ENCODE measurements around the gene MYBBP1A. TPM values are rescaled to one million over a fixed set of nuclear protein-coding genes. Genes with fewer than 3 reads are reported as not detected.

Gene MYBBP1A
- total RNA-seq, 2 experiments from 2014 or later: 58.0 to 58.2 TPM

DNA sequence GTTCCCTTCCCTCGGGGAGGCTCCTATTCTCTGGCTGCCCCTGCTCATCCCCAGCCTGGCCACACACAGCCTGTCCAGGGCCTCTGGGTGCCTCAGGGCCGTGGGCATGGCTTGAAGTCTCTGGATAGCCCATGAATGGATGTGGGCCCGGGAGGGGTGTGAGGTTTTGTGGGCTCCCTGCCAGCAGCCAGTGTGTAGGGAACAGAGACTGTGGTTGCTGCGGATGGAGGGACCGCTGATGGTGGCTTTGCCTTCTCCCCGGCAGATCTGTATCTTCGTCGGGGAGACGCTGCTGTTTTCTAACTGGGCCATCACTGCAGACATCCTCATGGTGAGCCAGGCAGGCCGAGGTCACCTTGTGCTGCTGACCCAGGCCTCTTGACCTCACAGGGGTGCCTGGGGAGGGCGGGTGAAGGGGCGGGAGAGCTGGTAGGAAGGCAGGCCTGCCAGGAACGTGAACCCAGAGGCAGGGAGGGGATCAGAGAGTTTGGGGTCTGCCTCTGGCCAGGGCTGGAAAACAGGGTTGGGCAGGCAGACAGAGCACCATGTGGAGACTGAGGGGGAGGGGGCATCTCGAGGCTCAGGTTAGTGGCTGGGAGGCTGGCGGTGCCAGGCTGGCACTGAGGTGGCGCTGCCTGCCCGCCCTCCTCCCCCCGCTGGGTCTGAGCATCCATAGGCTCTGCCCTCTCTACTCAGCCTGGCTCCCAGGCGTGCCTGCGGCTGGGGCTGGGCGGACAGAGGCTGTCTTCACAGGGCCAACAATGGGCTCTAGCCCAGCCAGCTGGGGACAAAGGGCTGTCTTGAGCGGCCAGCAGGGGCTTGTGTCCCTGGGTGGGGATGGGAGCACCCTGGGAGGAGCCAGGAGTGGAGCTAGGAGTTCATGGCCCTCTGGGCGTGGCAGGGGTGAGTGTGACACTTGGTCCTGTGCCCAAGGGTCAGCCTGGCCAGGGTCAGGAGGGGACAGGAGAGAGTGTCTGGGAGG lies 21.4 kb downstream of the MYBBP1A start:
- Mint-ChIP-seq H3K4me1 (ENCODE audit: low read depth) (peaks cover 5% of the 10 kb centered on the region), H3K9me3 (no peaks in the 10 kb centered on the region), H3K27me3 (peaks cover 10% of the 10 kb centered on the region), H3K36me3 (ENCODE audit: low read depth) (peaks cover 3% of the 10 kb centered on the region), H3K4me3 (no peak overlapping the region), H3K27ac (no peak overlapping the region)
- intact Hi-C loops (cut with DNase I, micrococcal nuclease): no loop called here
- no peak for DNase-seq
- H3K4me1 ChIP-seq (ENCODE audit: insufficient read depth, low read length): peaks cover 7% of the 10 kb centered on the region
- no peak overlapping the region for H3K4me3 ChIP-seq (ENCODE audit: low read length)
- TF ChIP-seq, protein P1, sequence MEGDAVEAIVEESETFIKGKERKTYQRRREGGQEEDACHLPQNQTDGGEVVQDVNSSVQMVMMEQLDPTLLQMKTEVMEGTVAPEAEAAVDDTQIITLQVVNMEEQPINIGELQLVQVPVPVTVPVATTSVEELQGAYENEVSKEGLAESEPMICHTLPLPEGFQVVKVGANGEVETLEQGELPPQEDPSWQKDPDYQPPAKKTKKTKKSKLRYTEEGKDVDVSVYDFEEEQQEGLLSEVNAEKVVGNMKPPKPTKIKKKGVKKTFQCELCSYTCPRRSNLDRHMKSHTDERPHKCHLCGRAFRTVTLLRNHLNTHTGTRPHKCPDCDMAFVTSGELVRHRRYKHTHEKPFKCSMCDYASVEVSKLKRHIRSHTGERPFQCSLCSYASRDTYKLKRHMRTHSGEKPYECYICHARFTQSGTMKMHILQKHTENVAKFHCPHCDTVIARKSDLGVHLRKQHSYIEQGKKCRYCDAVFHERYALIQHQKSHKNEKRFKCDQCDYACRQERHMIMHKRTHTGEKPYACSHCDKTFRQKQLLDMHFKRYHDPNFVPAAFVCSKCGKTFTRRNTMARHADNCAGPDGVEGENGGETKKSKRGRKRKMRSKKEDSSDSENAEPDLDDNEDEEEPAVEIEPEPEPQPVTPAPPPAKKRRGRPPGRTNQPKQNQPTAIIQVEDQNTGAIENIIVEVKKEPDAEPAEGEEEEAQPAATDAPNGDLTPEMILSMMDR (IDR thresholded peaks at IDR 0.05): no peak
- ChIA-PET POLR2A (no interaction called here), CTCF (no interaction called here)
- H3K9me3 ChIP-seq (ENCODE audit: control insufficient read depth in 1 of 2, insufficient read depth in 1 of 2, low read length in 2 of 2): no peaks in the 10 kb centered on the region
- ATAC-seq (ENCODE audit: poor library complexity): no peak
- peaks cover 2% of the 10 kb centered on the region for H3K36me3 ChIP-seq (ENCODE audit: insufficient read depth, low read length)
- H3K27ac ChIP-seq (ENCODE audit: low read depth in 1 of 2, low read length in 2 of 2): no peak overlapping the region
- no peaks in the 10 kb centered on the region for H3K27me3 ChIP-seq (ENCODE audit: control insufficient read depth in 1 of 2, insufficient read depth in 2 of 2, low read length in 2 of 2)

DNA sequence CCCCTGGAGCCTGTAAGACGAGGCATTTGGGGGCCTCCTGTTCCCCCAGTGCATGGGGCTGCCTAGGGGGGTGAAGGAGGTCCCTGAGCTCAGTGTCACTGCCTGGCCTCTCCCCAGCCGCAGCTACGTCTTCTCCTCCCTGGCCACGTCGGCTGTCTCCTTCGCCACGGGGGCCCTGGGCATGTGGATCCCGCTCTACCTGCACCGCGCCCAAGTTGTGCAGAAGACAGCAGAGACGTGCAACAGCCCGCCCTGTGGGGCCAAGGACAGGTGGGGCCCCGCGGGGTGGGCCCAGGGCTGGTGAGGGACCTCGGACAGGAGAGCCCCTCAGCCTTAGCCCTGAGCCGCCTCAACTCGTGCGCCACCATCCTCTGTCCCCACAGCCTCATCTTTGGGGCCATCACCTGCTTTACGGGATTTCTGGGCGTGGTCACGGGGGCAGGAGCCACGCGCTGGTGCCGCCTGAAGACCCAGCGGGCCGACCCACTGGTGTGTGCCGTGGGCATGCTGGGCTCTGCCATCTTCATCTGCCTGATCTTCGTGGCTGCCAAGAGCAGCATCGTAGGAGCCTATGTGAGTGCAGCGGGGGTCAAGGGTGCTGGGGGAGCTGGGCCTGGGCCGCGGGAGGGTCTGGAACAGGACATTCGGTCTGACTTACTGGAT lies 22.2 kb downstream of the MYBBP1A start:
- H3K36me3 ChIP-seq (ENCODE audit: insufficient read depth, low read length): no peaks in the 10 kb centered on the region
- no peaks in the 10 kb centered on the region for H3K27me3 ChIP-seq (ENCODE audit: control insufficient read depth in 1 of 2, insufficient read depth in 2 of 2, low read length in 2 of 2)
- Mint-ChIP-seq H3K36me3 (ENCODE audit: low read depth) (no peaks in the 10 kb centered on the region), H3K4me3 (no peak overlapping the region), H3K4me1 (ENCODE audit: low read depth) (peaks cover 5% of the 10 kb centered on the region), H3K27me3 (peaks cover 10% of the 10 kb centered on the region), H3K9me3 (no peaks in the 10 kb centered on the region), H3K27ac (no peak overlapping the region)
- H3K9me3 ChIP-seq (ENCODE audit: control insufficient read depth in 1 of 2, insufficient read depth in 1 of 2, low read length in 2 of 2): no peaks in the 10 kb centered on the region
- H3K4me3 ChIP-seq (ENCODE audit: low read length): no peak overlapping the region
- H3K4me1 ChIP-seq (ENCODE audit: insufficient read depth, low read length): peaks cover 7% of the 10 kb centered on the region
- intact Hi-C loops (cut with DNase I, micrococcal nuclease): no loop called here
- TF ChIP-seq, protein P1 (IDR thresholded peaks at IDR 0.05): no peak
- no peak for ATAC-seq (ENCODE audit: poor library complexity)
- H3K27ac ChIP-seq (ENCODE audit: low read depth in 1 of 2, low read length in 2 of 2): no peak overlapping the region
- no peak for DNase-seq
- ChIA-PET CTCF (no interaction called here), POLR2A (no interaction called here)

DNA sequence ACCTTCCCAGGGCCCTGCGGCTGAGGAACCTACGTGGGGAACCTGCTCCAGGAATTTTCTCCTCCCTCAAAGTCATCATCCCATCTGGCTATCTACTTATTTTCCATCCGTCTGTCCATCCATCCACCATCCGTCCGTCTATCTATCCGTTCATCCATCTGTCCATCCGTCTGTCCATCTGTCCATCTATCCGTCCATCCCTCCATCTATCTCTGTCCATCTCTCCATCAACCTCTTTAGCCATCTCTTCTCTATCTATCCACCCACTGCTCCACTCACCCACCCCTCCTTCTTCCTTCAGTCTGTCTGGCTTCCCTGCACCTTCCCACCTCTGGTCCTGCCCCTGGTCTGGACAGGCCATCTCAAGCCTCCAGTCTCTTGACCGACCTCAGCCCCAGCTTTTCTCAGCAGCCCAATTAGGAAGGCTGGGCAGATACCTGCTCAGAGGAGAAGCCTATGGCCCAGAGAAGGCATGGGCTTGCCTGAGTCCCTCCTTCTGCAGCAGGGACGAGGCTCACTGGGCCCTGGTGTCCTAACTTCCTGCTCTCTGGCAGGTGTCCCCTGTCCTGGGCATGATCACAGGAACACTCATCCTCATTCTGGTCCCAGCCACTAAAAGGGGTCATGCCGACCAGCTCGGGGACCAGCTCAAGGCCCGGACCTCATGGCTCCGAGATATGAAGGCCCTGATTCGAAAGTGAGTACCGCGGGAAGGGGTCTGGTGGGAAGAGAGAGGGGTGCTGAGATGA lies 23.0 kb downstream of the MYBBP1A start:
- DNase-seq (no peak), ATAC-seq (ENCODE audit: poor library complexity) (no peak)
- POLR2A ChIA-PET: no interaction called here
- no peak overlapping the region for H3K4me3 ChIP-seq (ENCODE audit: low read length)
- no peaks in the 10 kb centered on the region for H3K27me3 ChIP-seq (ENCODE audit: control insufficient read depth in 1 of 2, insufficient read depth in 2 of 2, low read length in 2 of 2)
- Mint-ChIP-seq H3K4me1 (ENCODE audit: low read depth) (peaks cover 5% of the 10 kb centered on the region), H3K4me3 (no peak overlapping the region), H3K27ac (no peak overlapping the region), H3K9me3 (no peaks in the 10 kb centered on the region), H3K27me3 (peaks cover 10% of the 10 kb centered on the region), H3K36me3 (ENCODE audit: low read depth) (no peaks in the 10 kb centered on the region)
- CTCF ChIA-PET: no interaction called here
- TF ChIP-seq, protein P1 (IDR thresholded peaks at IDR 0.05): no peak
- intact Hi-C loops (cut with DNase I, micrococcal nuclease): no loop called here
- peaks cover 7% of the 10 kb centered on the region for H3K4me1 ChIP-seq (ENCODE audit: insufficient read depth, low read length)
- H3K27ac ChIP-seq (ENCODE audit: low read depth in 1 of 2, low read length in 2 of 2): no peak overlapping the region
- H3K9me3 ChIP-seq (ENCODE audit: control insufficient read depth in 1 of 2, insufficient read depth in 1 of 2, low read length in 2 of 2): no peaks in the 10 kb centered on the region
- H3K36me3 ChIP-seq (ENCODE audit: insufficient read depth, low read length): no peaks in the 10 kb centered on the region
